Endothelial cell of umbilical vein (primary cell): ENCODE results near the gene MAP2K5. TPM values are rescaled to one million over a fixed set of nuclear protein-coding genes. Genes with fewer than 3 reads are reported as not detected.

Experiments
- BruUV-seq: library from RNA; stranded (reverse); fragments of 400-500 nt; replicated peaks from 2 replicates; lab custom pipeline; 2021; lab: Mats Ljungman, UMichigan
- CTCF ChIA-PET: fragments of 300-600, 350-600 bp; sonication (Branson Sonifier 250); formaldehyde crosslinking; loops from one replicate; lab custom pipeline; 2021; ENCODE audit warnings: antibody characterized with exemption, inconsistent platforms; lab: Charles Lee
- POLR2A ChIA-PET: fragments of 300-600, 350-600 bp; sonication (Branson Sonifier 250); formaldehyde crosslinking; loops from one replicate; lab custom pipeline; 2021; ENCODE audit warnings: antibody characterized with exemption, inconsistent platforms; lab: Charles Lee
- DNase-seq: peaks from one replicate; pipeline ENCODE4 v3.0.0-alpha.2; 2011; ENCODE audit warnings: low read depth, low spot score
- FAIRE-seq: peaks from 2 replicates; lab custom pipeline; 2011; peaks lifted over from hg19 to GRCh38; lab: Jason Lieb, UNC
- H2AFZ ChIP-seq: 2 replicates; pipeline ENCODE4 v1.6.0; 2012; ENCODE audit warnings: low read depth, low read length, control low read depth, inconsistent platforms
- H3K27ac ChIP-seq: 2 replicates; pipeline ENCODE4 v1.5.1; 2011; ENCODE audit warnings: low read depth, mild to moderate bottlenecking, control low read depth, low read length, moderate library complexity; ENCODE audit not compliant: insufficient read depth
- H3K27me3 ChIP-seq, 2 experiments: 2 replicates each; pipeline versions ENCODE4 v1.6.0 to v1.6.1; 2011; ENCODE audit warnings: low read length in 2 of 2, mixed read lengths in 1 of 2; ENCODE audit not compliant: control insufficient read depth in 2 of 2, insufficient read depth in 2 of 2
- H3K36me3 ChIP-seq, 2 experiments: 2 replicates in 1 of 2; 3 replicates in 1 of 2; pipeline ENCODE4 v1.5.1; 2011; ENCODE audit warnings: low read length in 2 of 2, mild to moderate bottlenecking in 1 of 2, moderate library complexity in 1 of 2; ENCODE audit not compliant: control insufficient read depth in 2 of 2, insufficient read depth in 2 of 2; ENCODE audit errors: extremely low read depth in 1 of 2
- H3K4me1 ChIP-seq: 3 replicates; pipeline ENCODE4 v1.5.1; 2011; ENCODE audit warnings: mild to moderate bottlenecking, low read length; ENCODE audit not compliant: control insufficient read depth, insufficient read depth; ENCODE audit errors: extremely low read depth
- H3K4me2 ChIP-seq: 2 replicates; pipeline ENCODE4 v1.6.1; 2011; ENCODE audit warnings: low read length, control low read depth, mixed read lengths; ENCODE audit not compliant: insufficient read depth
- H3K4me3 ChIP-seq, 3 experiments: fragments of 200-600 bp in 1 of 3; sonication (generic), shearing (Covaris generic) in 1 of 3; replicated peaks in 1 of 3; 2 replicates each; pipeline ENCODE4 v1.5.1; 2011 to 2016; ENCODE audit warnings: control low read depth in 3 of 3, low read length in 3 of 3, mild to moderate bottlenecking in 2 of 3, inconsistent platforms in 1 of 3, low read depth in 1 of 3, moderate library complexity in 1 of 3; ENCODE audit not compliant: insufficient read depth in 1 of 3
- H3K79me2 ChIP-seq: 2 replicates; pipeline ENCODE4 v1.6.0; 2012; ENCODE audit warnings: low read length, inconsistent platforms; ENCODE audit not compliant: control insufficient read depth, insufficient read depth
- H3K9ac ChIP-seq: replicated peaks from 2 replicates; pipeline ENCODE3; 2011; ENCODE audit warnings: low read length, control low read depth; ENCODE audit not compliant: insufficient read depth; ENCODE audit errors: extremely low read depth
- H3K9me1 ChIP-seq: replicated peaks from 3 replicates; pipeline ENCODE4 v1.6.0; 2011; ENCODE audit warnings: mild to moderate bottlenecking, low read length; ENCODE audit not compliant: control insufficient read depth, insufficient read depth; ENCODE audit errors: extremely low read depth
- H3K9me3 ChIP-seq: replicated peaks from 2 replicates; pipeline ENCODE4 v1.5.1; 2012; ENCODE audit warnings: low read length, inconsistent platforms; ENCODE audit not compliant: control insufficient read depth, insufficient read depth
- H4K20me1 ChIP-seq: replicated peaks from 2 replicates; pipeline ENCODE3; 2011; ENCODE audit warnings: mild to moderate bottlenecking, low read length; ENCODE audit not compliant: control insufficient read depth, insufficient read depth; ENCODE audit errors: extremely low read depth
- EZH2 ChIP-seq: IDR thresholded peaks from 2 replicates; pipeline ENCODE4 v1.6.1; 2012; ENCODE audit warnings: borderline replicate concordance, low read depth, mild to moderate bottlenecking, moderate library complexity, low read length, inconsistent platforms; ENCODE audit not compliant: severe bottlenecking
- GATA2 ChIP-seq: IDR thresholded peaks from 2 replicates; pipeline ENCODE4 v1.7.0; 2011; ENCODE audit warnings: low read depth, mild to moderate bottlenecking, moderate library complexity, mixed read lengths, low read length; ENCODE audit not compliant: insufficient read length, insufficient read depth
- JUN ChIP-seq: IDR thresholded peaks from 2 replicates; pipeline ENCODE4 v1.6.1; 2011; ENCODE audit warnings: borderline replicate concordance, low read depth; ENCODE audit not compliant: insufficient read length, insufficient read depth
- MYC ChIP-seq: IDR thresholded peaks from one replicate; pipeline ENCODE4 v1.6.1; 2011; ENCODE audit warnings: mild to moderate bottlenecking, low read depth, low read length
- POLR2AphosphoS5 ChIP-seq: IDR thresholded peaks from 2 replicates; pipeline ENCODE4 v1.6.1; 2012; ENCODE audit warnings: low read depth, mild to moderate bottlenecking, control low read depth, low read length, moderate library complexity; ENCODE audit not compliant: insufficient read depth
- dilution Hi-C: fragments of 300-500 bp; cut with MboI; formaldehyde crosslinking; loops from one replicate; pipeline ENCODE4 v1.15.0; 2019; ENCODE audit warnings: low sequenced_read_pairs; ENCODE audit not compliant: extremely low pct_ligation_motif_present
- intact Hi-C: fragments of 100-400 bp; cut with micrococcal nuclease; formaldehyde crosslinking; loops from one replicate; pipeline ENCODE4 v1.10.0; 2022
- polyA plus RNA-seq, 4 experiments: library from polyadenylated mRNA; depleted of rRNA in 3 of 4; stranded (reverse) in 3 of 4; unstranded in 1 of 4; fragments of >200 nt; gene quantifications; 2 replicates each; pipeline versions ENCODE4 v1.2.1 to v1.2.3, GENCODE V29; 2011 to 2012; ENCODE audit warnings: missing spikeins in 1 of 4
- total RNA-seq: library from RNA; stranded (reverse); gene quantifications from 2 replicates; pipeline ENCODE4 v1.2.3, GENCODE V29; 2021
- TF ChIP-seq, protein P1 (sequence below): IDR thresholded peaks from 2 replicates; pipeline ENCODE4 v1.6.1; 2011; ENCODE audit not compliant: insufficient read depth, insufficient read length

MAP2K5 gene
- total and polyA plus RNA-seq, 2 donors (not counting 3 experiments of a cell fraction or from before 2014, with no cell fraction given): 4.9 to 24.7 TPM

DNA sequence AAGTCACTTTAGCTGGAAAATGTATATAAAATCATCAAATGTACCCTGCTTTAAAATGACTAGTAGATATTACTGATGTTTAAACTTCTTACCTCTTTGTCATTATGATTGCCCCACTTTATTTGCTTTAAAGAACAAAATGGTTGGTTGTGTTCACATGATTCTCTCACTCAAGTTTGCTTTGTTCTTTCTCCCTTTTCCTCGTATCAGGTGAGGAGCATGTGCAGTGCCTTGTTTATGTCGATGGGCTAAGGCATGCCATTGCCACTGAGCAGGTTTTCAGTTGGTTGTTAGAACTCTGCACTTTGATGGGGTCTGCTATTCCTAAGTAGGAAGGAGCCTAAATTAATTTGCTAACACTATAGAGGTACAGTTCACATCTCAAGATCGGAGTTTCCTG is 5.3 kb downstream of the MAP2K5 start:
- Histone ChIP-seq H3K27ac (no peak overlapping the region), H2AFZ (no peak overlapping the region), H4K20me1 (no peaks in the 10 kb centered on the region), H3K27me3 (no peaks in the 10 kb centered on the region), H3K36me3 (no peaks in the 10 kb centered on the region), H3K9me3 (no peaks in the 10 kb centered on the region), H3K9me1 (no peaks in the 10 kb centered on the region), H3K79me2 (no peaks in the 10 kb centered on the region), H3K4me3 (no peak overlapping the region), H3K4me2 (no peak overlapping the region), H3K9ac (no peak overlapping the region), H3K4me1 (peaks cover 8% of the 10 kb centered on the region)
- ChIA-PET POLR2A (no interaction called here), CTCF (no interaction called here)
- intact Hi-C loops: loop anchor here (10.0 kb wide), 1 partner anchor 93 kb away; no protein-coding TSS in a partner anchor
- BruUV-seq: no TSS peak
- no peak for TF ChIP-seq JUN
- no peak for TF ChIP-seq POLR2AphosphoS5
- TF ChIP-seq GATA2: no peak
- TF ChIP-seq, protein P1, sequence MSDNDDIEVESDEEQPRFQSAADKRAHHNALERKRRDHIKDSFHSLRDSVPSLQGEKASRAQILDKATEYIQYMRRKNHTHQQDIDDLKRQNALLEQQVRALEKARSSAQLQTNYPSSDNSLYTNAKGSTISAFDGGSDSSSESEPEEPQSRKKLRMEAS: no peak
- no peak for TF ChIP-seq EZH2
- TF ChIP-seq MYC: no peak
- FAIRE-seq (no peak), DNase-seq (no peak)
- dilution Hi-C loops: no loop called here

DNA sequence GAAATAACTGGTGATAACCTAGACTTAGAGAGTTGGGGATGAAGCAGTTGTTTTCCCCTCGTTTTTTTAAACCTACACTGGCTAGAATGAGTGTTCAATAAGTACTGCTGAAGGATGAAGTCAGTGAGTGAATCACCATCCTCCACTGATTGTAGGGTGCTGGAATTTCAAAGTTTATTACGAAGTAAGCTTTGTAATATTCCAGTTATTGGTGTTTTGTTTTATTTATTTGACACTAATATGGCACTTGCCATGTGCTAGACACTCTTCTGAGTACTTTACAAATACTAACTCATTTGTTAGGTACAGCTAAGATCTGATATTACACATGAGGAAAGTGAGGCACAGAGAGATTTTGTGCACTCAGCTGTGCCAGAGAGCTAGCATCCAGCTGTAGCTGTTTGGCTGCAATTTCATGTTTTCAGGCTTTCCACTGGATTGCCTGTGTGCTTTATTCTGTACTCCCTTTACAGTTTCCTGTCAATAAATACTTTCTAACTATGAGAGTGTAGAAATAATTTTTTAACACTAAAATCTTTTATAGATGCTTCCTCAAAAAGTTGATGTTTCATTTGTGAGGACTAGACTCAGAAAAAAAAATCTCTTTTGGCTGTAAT is 5.8 kb downstream of the MAP2K5 start:
- no peak overlapping the region for H3K4me3 ChIP-seq
- H2AFZ ChIP-seq: no peak overlapping the region
- dilution Hi-C loops (no loop called here), intact Hi-C loops (loop anchor here (10.0 kb wide), 1 partner anchor 94 kb away; no protein-coding TSS in a partner anchor)
- DNase-seq: no peak
- ChIA-PET CTCF (no interaction called here), POLR2A (no interaction called here)
- no peaks in the 10 kb centered on the region for H3K79me2 ChIP-seq
- no peak for FAIRE-seq
- H3K9me3 ChIP-seq: no peaks in the 10 kb centered on the region
- H3K4me1 ChIP-seq: peaks cover 3% of the 10 kb centered on the region
- no peaks in the 10 kb centered on the region for H3K27me3 ChIP-seq
- no peaks in the 10 kb centered on the region for H3K9me1 ChIP-seq
- no peaks in the 10 kb centered on the region for H4K20me1 ChIP-seq
- BruUV-seq: no TSS peak
- H3K9ac ChIP-seq: no peak overlapping the region
- no peak overlapping the region for H3K27ac ChIP-seq
- no peak for TF ChIP-seq GATA2
- no peak overlapping the region for H3K4me2 ChIP-seq
- H3K36me3 ChIP-seq: no peaks in the 10 kb centered on the region
